Liver (tissue), 3 donors: ENCODE data around the gene CDC37.
"Not testable (repeated sequence)": the region's sequence is repeated elsewhere in the genome, so short reads cannot be mapped to it uniquely, and the experiment has no call there.

ENCODE experiments used
- SP1 ChIP-seq: IDR thresholded peaks from 2 replicates; pipeline ENCODE4 v1.6.1; 2018; ENCODE audit warnings: antibody characterized with exemption, mild to moderate bottlenecking
- TAF1 ChIP-seq: conservative IDR thresholded peaks from 2 replicates; pipeline ENCODE4 v1.6.1; 2016; ENCODE audit warnings: antibody characterized with exemption, mild to moderate bottlenecking
- YY1 ChIP-seq: IDR thresholded peaks from 2 replicates; pipeline ENCODE4 v1.6.1; 2016; ENCODE audit warnings: antibody characterized with exemption, mild to moderate bottlenecking
- TF ChIP-seq, protein P1 (sequence below): IDR thresholded peaks from 2 replicates; pipeline ENCODE4 v1.6.1; 2016; ENCODE audit warnings: antibody characterized with exemption, mild to moderate bottlenecking
- TF ChIP-seq, protein P2 (sequence below): fragments of 150-350 bp; IDR thresholded peaks from 2 replicates; pipeline ENCODE4 v1.5.1; 2017; ENCODE audit warnings: improper control_type of control experiment, low read depth, low read length; ENCODE audit not compliant: missing input control
- donor health status: healthy.
- donor health status: healthy.

DNA sequence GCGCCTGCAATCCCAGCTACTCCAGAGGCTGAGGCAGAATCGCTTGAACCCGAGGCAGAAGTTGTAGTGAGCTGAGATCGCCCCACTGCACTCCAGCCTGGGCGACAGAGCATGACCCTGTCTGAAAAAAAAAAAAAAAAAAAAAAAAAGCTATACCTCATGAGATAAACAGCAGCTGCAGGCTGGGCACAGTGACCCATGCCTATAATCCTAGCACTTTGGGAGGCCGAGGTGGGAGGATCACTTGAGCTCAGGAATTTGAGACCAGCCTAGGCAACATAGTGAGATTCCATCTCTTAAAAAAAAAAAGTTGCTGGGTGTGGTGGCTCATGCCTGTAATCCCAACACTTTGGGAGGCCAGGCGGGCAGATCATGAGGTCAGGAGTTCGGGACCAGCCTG lies 4.0 kb downstream of the CDC37 start:
- not testable (repeated sequence) for TF ChIP-seq YY1, SP1, TAF1
- TF ChIP-seq, protein P1, sequence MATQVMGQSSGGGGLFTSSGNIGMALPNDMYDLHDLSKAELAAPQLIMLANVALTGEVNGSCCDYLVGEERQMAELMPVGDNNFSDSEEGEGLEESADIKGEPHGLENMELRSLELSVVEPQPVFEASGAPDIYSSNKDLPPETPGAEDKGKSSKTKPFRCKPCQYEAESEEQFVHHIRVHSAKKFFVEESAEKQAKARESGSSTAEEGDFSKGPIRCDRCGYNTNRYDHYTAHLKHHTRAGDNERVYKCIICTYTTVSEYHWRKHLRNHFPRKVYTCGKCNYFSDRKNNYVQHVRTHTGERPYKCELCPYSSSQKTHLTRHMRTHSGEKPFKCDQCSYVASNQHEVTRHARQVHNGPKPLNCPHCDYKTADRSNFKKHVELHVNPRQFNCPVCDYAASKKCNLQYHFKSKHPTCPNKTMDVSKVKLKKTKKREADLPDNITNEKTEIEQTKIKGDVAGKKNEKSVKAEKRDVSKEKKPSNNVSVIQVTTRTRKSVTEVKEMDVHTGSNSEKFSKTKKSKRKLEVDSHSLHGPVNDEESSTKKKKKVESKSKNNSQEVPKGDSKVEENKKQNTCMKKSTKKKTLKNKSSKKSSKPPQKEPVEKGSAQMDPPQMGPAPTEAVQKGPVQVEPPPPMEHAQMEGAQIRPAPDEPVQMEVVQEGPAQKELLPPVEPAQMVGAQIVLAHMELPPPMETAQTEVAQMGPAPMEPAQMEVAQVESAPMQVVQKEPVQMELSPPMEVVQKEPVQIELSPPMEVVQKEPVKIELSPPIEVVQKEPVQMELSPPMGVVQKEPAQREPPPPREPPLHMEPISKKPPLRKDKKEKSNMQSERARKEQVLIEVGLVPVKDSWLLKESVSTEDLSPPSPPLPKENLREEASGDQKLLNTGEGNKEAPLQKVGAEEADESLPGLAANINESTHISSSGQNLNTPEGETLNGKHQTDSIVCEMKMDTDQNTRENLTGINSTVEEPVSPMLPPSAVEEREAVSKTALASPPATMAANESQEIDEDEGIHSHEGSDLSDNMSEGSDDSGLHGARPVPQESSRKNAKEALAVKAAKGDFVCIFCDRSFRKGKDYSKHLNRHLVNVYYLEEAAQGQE, result not testable (repeated sequence)
- TF ChIP-seq, protein P2, sequence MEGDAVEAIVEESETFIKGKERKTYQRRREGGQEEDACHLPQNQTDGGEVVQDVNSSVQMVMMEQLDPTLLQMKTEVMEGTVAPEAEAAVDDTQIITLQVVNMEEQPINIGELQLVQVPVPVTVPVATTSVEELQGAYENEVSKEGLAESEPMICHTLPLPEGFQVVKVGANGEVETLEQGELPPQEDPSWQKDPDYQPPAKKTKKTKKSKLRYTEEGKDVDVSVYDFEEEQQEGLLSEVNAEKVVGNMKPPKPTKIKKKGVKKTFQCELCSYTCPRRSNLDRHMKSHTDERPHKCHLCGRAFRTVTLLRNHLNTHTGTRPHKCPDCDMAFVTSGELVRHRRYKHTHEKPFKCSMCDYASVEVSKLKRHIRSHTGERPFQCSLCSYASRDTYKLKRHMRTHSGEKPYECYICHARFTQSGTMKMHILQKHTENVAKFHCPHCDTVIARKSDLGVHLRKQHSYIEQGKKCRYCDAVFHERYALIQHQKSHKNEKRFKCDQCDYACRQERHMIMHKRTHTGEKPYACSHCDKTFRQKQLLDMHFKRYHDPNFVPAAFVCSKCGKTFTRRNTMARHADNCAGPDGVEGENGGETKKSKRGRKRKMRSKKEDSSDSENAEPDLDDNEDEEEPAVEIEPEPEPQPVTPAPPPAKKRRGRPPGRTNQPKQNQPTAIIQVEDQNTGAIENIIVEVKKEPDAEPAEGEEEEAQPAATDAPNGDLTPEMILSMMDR, result not testable (repeated sequence)
